PC-3 (cell line): Measurements from ENCODE around the gene DUSP2. TPM values are rescaled to one million over a fixed set of nuclear protein-coding genes. Genes with fewer than 3 reads are reported as not detected.
"Not testable (repeated sequence)": the region's sequence is repeated elsewhere in the genome, so short reads cannot be mapped to it uniquely, and the experiment has no call there.

Source experiments
- ATAC-seq: fragments of 200-7000 bp; cut with Tn5 transposase; 2 replicates; pipeline ENCODE4 v1.9.1; 2020; ENCODE audit warnings: mild to moderate bottlenecking, moderate library complexity
- BruUV-seq: library from RNA; stranded (reverse); fragments of 400-500 nt; replicated peaks from 2 replicates; lab custom pipeline; 2021; lab: Mats Ljungman, UMichigan
- CTCF ChIA-PET: fragments of 300-600 bp; sonication (Branson Sonifier 250); formaldehyde crosslinking; loops from one replicate; lab custom pipeline; 2022; ENCODE audit warnings: antibody characterized with exemption; lab: Charles Lee
- POLR2A ChIA-PET: fragments of 300-600 bp; sonication (Branson Sonifier 250); formaldehyde crosslinking; loops from one replicate; lab custom pipeline; 2022; ENCODE audit warnings: antibody characterized with exemption; ENCODE audit not compliant: unreplicated experiment; lab: Charles Lee
- DNase-seq: peaks from one replicate; pipeline ENCODE4 v3.0.0-alpha.2; 2015
- H2AFZ ChIP-seq: fragments of 300-600 bp; sonication (generic); 2 replicates; pipeline ENCODE4 v1.6.0; 2016; ENCODE audit warnings: antibody characterized with exemption, low read length
- H3F3A ChIP-seq: fragments of 300-600 bp; sonication (generic); one replicate; pipeline ENCODE4 v1.6.0; 2017; ENCODE audit warnings: antibody characterized with exemption, low read length, control low read depth, mild to moderate bottlenecking; ENCODE audit not compliant: unreplicated experiment
- H3K27ac ChIP-seq: fragments of 300-600 bp; sonication (generic); 2 replicates; pipeline ENCODE4 v1.5.1; 2016; ENCODE audit warnings: mild to moderate bottlenecking, low read length
- H3K27me3 ChIP-seq: fragments of 300-600 bp; sonication (generic); 2 replicates; pipeline ENCODE4 v1.6.1; 2016; ENCODE audit warnings: low read length, mixed read lengths
- H3K36me3 ChIP-seq: fragments of 300-600 bp; sonication (generic); 2 replicates; pipeline ENCODE4 v1.6.1; 2016; ENCODE audit warnings: low read depth, mixed run types, low read length, mixed read lengths
- H3K4me1 ChIP-seq: fragments of 300-600 bp; sonication (generic); 2 replicates; pipeline ENCODE4 v1.5.1; 2016; ENCODE audit warnings: low read length; ENCODE audit not compliant: insufficient read depth
- H3K4me2 ChIP-seq: fragments of 300-600 bp; sonication (generic); 2 replicates; pipeline ENCODE4 v1.6.0; 2016; ENCODE audit warnings: low read length
- H3K4me3 ChIP-seq: fragments of 300-600 bp; sonication (generic); 2 replicates; pipeline ENCODE4 v1.5.1; 2016; ENCODE audit warnings: mild to moderate bottlenecking, low read length, mixed read lengths
- H3K79me2 ChIP-seq: fragments of 300-600 bp; sonication (generic); 2 replicates; pipeline ENCODE4 v1.6.1; 2017; ENCODE audit warnings: low read length, mixed read lengths
- H3K9ac ChIP-seq: fragments of 300-600 bp; sonication (generic); 2 replicates; pipeline ENCODE4 v1.6.0; 2016; ENCODE audit warnings: mild to moderate bottlenecking, low read length
- H3K9me2 ChIP-seq: fragments of 300-600 bp; sonication (generic); replicated peaks from 2 replicates; pipeline ENCODE4 v1.6.1; 2016; ENCODE audit warnings: mixed run types, low read length, mixed read lengths
- H3K9me3 ChIP-seq: fragments of 300-600 bp; sonication (generic); 2 replicates; pipeline ENCODE4 v1.6.1; 2016; ENCODE audit warnings: low read length, mixed read lengths
- H4K20me1 ChIP-seq: fragments of 300-600 bp; sonication (generic); 2 replicates; pipeline ENCODE4 v1.6.1; 2016; ENCODE audit warnings: low read length, mixed read lengths
- CTCF ChIP-seq: fragments of 300-600 bp; sonication (generic); conservative IDR thresholded peaks from 2 replicates; pipeline ENCODE4 v1.5.1; 2017; ENCODE audit warnings: antibody characterized with exemption, low read depth, mild to moderate bottlenecking, low read length
- EZH2 ChIP-seq: fragments of 300-600 bp; sonication (generic); IDR thresholded peaks from one replicate; pipeline ENCODE4 v1.6.1; 2017; ENCODE audit warnings: antibody characterized with exemption, mild to moderate bottlenecking, low read length; ENCODE audit not compliant: unreplicated experiment
- EZH2phosphoT487 ChIP-seq: fragments of 300-600 bp; sonication (generic); IDR thresholded peaks from 2 replicates; pipeline ENCODE4 v1.6.1; 2018; ENCODE audit warnings: mild to moderate bottlenecking, antibody characterized with exemption, low read length, borderline replicate concordance
- intact Hi-C: fragments of 100-400 bp; cut with micrococcal nuclease; formaldehyde crosslinking; loops from 2 replicates; pipeline ENCODE4 v1.9.0; 2023
- total RNA-seq: library from RNA; depleted of rRNA; stranded (reverse); fragments of >200 nt; gene quantifications from 2 replicates; pipeline ENCODE4 v1.2.3, GENCODE V29; 2014

Gene DUSP2
- total RNA-seq, 1 experiment from 2014 or later, result 6.9 TPM

- Histone ChIP-seq H3K27me3 (no peaks in the 10 kb centered on the region), H3K4me2 (no peak overlapping the region), H2AFZ (no peak overlapping the region), H3K9ac (no peak overlapping the region), H3K4me3 (no peak overlapping the region), H3K4me1 (no peaks in the 10 kb centered on the region), H3K36me3 (no peaks in the 10 kb centered on the region), H3K27ac (no peak overlapping the region), H3K9me2 (no peaks in the 10 kb centered on the region), H3F3A (no peaks in the 10 kb centered on the region), H3K9me3 (no peaks in the 10 kb centered on the region), H4K20me1 (no peaks in the 10 kb centered on the region), H3K79me2 (no peaks in the 10 kb centered on the region)
- POLR2A ChIA-PET, result no interaction called here
- DNase-seq (no peak), ATAC-seq (no peak)
- intact Hi-C loops, result no loop called here
- BruUV-seq, result no TSS peak
- CTCF ChIA-PET, result no interaction called here
- TF ChIP-seq EZH2phosphoT487 (no peak), EZH2 (no peak), CTCF (no peak)
These were observed 16.7 kb upstream of the DUSP2 start for GRCh38 chr2:96161898-96162297.

GRCh38 chr2:96160366-96160765 lies 15.1 kb upstream of the DUSP2 start:
- ATAC-seq, intact Hi-C loops, H3K4me1 ChIP-seq, H3K4me3 ChIP-seq, CTCF ChIA-PET, H3K9me3 ChIP-seq, H3K79me2 ChIP-seq, H3K4me2 ChIP-seq, BruUV-seq, H3K36me3 ChIP-seq, H4K20me1 ChIP-seq, H3K9me2 ChIP-seq, POLR2A ChIA-PET, H3K9ac ChIP-seq, H3K27ac ChIP-seq, DNase-seq, H3F3A ChIP-seq, H2AFZ ChIP-seq, H3K27me3 ChIP-seq: not testable (repeated sequence)

GRCh38 chr2:96159084-96159830 lies 14.0 kb upstream of the DUSP2 start:
- H4K20me1 ChIP-seq, result no peaks in the 10 kb centered on the region
- ChIA-PET CTCF (no interaction called here), POLR2A (no interaction called here)
- ATAC-seq (no peak), DNase-seq (no peak)
- H3F3A ChIP-seq, result no peaks in the 10 kb centered on the region
- no peaks in the 10 kb centered on the region for H3K4me1 ChIP-seq
- BruUV-seq, result no TSS peak
- no peak overlapping the region for H3K4me2 ChIP-seq
- H3K9me3 ChIP-seq, result no peaks in the 10 kb centered on the region
- H2AFZ ChIP-seq, result no peak overlapping the region
- H3K9me2 ChIP-seq, result no peaks in the 10 kb centered on the region
- no peak overlapping the region for H3K27ac ChIP-seq
- no peaks in the 10 kb centered on the region for H3K36me3 ChIP-seq
- no peaks in the 10 kb centered on the region for H3K27me3 ChIP-seq
- H3K4me3 ChIP-seq, result no peak overlapping the region
- intact Hi-C loops, result no loop called here
- no peaks in the 10 kb centered on the region for H3K79me2 ChIP-seq
- H3K9ac ChIP-seq, result no peak overlapping the region
- TF ChIP-seq EZH2 (no peak), EZH2phosphoT487 (no peak), CTCF (no peak)
